ENCODE results near the gene CLK2. TPM values are rescaled to one million over a fixed set of nuclear protein-coding genes. Genes with fewer than 3 reads are reported as not detected.

Gene CLK2
- total and polyA plus RNA-seq, 9 of the 15 experiments (the other 6 are each of a cell fraction or from before 2014, with no cell fraction given), result 13.5 to 81.4 (median 39.6) TPM

- TF ChIP-seq MXI1 (IDR thresholded peaks at IDR 0.05; ENCODE audit: low read depth, low read length), result peak; percentile 35; the same call in 1 of the 2 replicates
- TF ChIP-seq USF1 (CRISPR knock-in tag; IDR thresholded peaks at IDR 0.05), result no peak
- TF ChIP-seq SREBF1 (IDR thresholded peaks at IDR 0.05; ENCODE audit: borderline replicate concordance, low read depth, low read length), result peak; percentile 66; the same call in 1 of the 2 replicates
- TF ChIP-seq ZNF3 (CRISPR knock-in tag; IDR thresholded peaks at IDR 0.05), result no peak
- no peak for TF ChIP-seq ZNF431 (CRISPR knock-in tag; IDR thresholded peaks at IDR 0.05)
- no peak for TF ChIP-seq ZNF24 (IDR thresholded peaks at IDR 0.05)
- TF ChIP-seq FIP1L1 (IDR thresholded peaks at IDR 0.05; ENCODE audit: low read depth, low read length, poor library complexity, severe bottlenecking), result peak; percentile 58
- no peak for TF ChIP-seq ZNF280B (CRISPR knock-in tag; IDR thresholded peaks at IDR 0.05)
- no peak for TF ChIP-seq HLTF (IDR thresholded peaks at IDR 0.05)
- no peak for TF ChIP-seq ZNF253 (CRISPR knock-in tag; conservative IDR thresholded peaks at IDR 0.05)
- TF ChIP-seq NCOA2 (IDR thresholded peaks at IDR 0.05; ENCODE audit: partially characterized antibody in 2 of 2), result no peak
- TF ChIP-seq ZNF311 (CRISPR knock-in tag; IDR thresholded peaks at IDR 0.05), result no peak
- TF ChIP-seq KLF13 (tag; IDR thresholded peaks at IDR 0.05; ENCODE audit: borderline replicate concordance, low read depth), result no peak
- TF ChIP-seq CCAR2 (IDR thresholded peaks at IDR 0.05; ENCODE audit: low read depth, low read length), result no peak
- no peak for TF ChIP-seq DPF2 (IDR thresholded peaks at IDR 0.05)
- no peak; the same call in 1 of the 2 replicates for TF ChIP-seq FOSL1 (tag; conservative IDR thresholded peaks at IDR 0.05)
- no peak for TF ChIP-seq NFXL1 (CRISPR knock-in tag; IDR thresholded peaks at IDR 0.05)
- TF ChIP-seq ELF4 (CRISPR knock-in tag; IDR thresholded peaks at IDR 0.05), result no peak
- TF ChIP-seq MBD1 (CRISPR knock-in tag; IDR thresholded peaks at IDR 0.05), result no peak
- no peak for TF ChIP-seq MIER1 (IDR thresholded peaks at IDR 0.05; ENCODE audit: low read depth)
- no peak for TF ChIP-seq HDAC3 (IDR thresholded peaks at IDR 0.05; ENCODE audit: borderline replicate concordance, partially characterized antibody)
- TF ChIP-seq HSF4 (CRISPR knock-in tag; IDR thresholded peaks at IDR 0.05; ENCODE audit: borderline replicate concordance), result no peak
- no peak for TF ChIP-seq ZNF121 (CRISPR knock-in tag; conservative IDR thresholded peaks at IDR 0.05)
- TF ChIP-seq ZKSCAN3 (CRISPR knock-in tag; IDR thresholded peaks at IDR 0.05), result no peak
- TF ChIP-seq CXXC5 (CRISPR knock-in tag; IDR thresholded peaks at IDR 0.05), result peak; percentile 84
- TF ChIP-seq HES1 (IDR thresholded peaks at IDR 0.05; ENCODE audit: low read depth), result no peak
- TF ChIP-seq KAT2B (IDR thresholded peaks at IDR 0.05; ENCODE audit: low read depth, low read length), result no peak
These were observed 17.9 kb downstream of the CLK2 start, which contains the start of gene ENTREP3 (continued) for GRCh38 chr1:155255243-155256007.
